Activated CD8-positive, alpha-beta memory T cell treated with anti-CD3 and anti-CD28 coated beads, Interleukin-2, amount 50 U/mL, for 24 hours (primary cell): ENCODE measurements around the gene PCDH12.

Experiments used
- DNase-seq: peaks from one replicate; pipeline ENCODE4 v3.0.0-alpha.2; 2020; ENCODE audit errors: extremely low read depth

The PCDH12 gene

GRCh38 chr5:141958113-141958512 lies at the start of gene PCDH12:
TSS of gene PCDH12 (minus strand) at chr5:141958202. CDS start at chr5:141957851, 351 bp downstream.
- DNase-seq, result no peak

GRCh38 chr5:142007237-142007544 lies 49.2 kb upstream of the PCDH12 start:
- no peak for DNase-seq

- no peak for DNase-seq
Measured at GRCh38 chr5:142006363-142007236, 48.6 kb upstream of the PCDH12 start.

GRCh38 chr5:142003266-142003800 lies 45.3 kb upstream of the PCDH12 start:
- no peak for DNase-seq

- no peak for DNase-seq
Measured at GRCh38 chr5:142000704-142001484, 42.9 kb upstream of the PCDH12 start.

- DNase-seq, result no peak
Measured at GRCh38 chr5:142000173-142000572, 42.2 kb upstream of the PCDH12 start.

GRCh38 chr5:141997358-141997960 lies 39.5 kb upstream of the PCDH12 start:
- no peak for DNase-seq

- no peak for DNase-seq
Measured at GRCh38 chr5:141995656-141996055, 37.7 kb upstream of the PCDH12 start.

- DNase-seq, result no peak
Measured at GRCh38 chr5:141994511-141995136, 36.6 kb upstream of the PCDH12 start.

GRCh38 chr5:141992349-141992963 lies 34.5 kb upstream of the PCDH12 start:
- peak; percentile 63 for DNase-seq

GRCh38 chr5:141989720-141990119 lies 31.7 kb upstream of the PCDH12 start:
- DNase-seq, result no peak

GRCh38 chr5:141986072-141986471 lies 28.1 kb upstream of the PCDH12 start:
- DNase-seq, result no peak

GRCh38 chr5:141982626-141983025 lies 24.6 kb upstream of the PCDH12 start:
- no peak for DNase-seq

- DNase-seq, result no peak
Measured at GRCh38 chr5:141978389-141978788, 20.4 kb upstream of the PCDH12 start.

- no peak for DNase-seq
Measured at GRCh38 chr5:141976176-141976575, 18.2 kb upstream of the PCDH12 start.

GRCh38 chr5:141973871-141974595 lies 16.0 kb upstream of the PCDH12 start:
- no peak for DNase-seq

GRCh38 chr5:141969783-141970771 lies 12.1 kb upstream of the PCDH12 start:
- no peak for DNase-seq

GRCh38 chr5:141968914-141969608 lies 11.1 kb upstream of the PCDH12 start, which contains the start of gene RNF14:
TSS of gene RNF14 (plus strand) at chr5:141969105. CDS start at chr5:141973589, 4,484 bp downstream.
- DNase-seq, result peak; percentile 74

GRCh38 chr5:141966963-141967333 lies 8.9 kb upstream of the PCDH12 start:
- no peak for DNase-seq
